GM13977 (cell line): ENCODE results near the gene DNASE2B.

ENCODE experiments used
- DNase-seq: peaks from one replicate; pipeline ENCODE4 v3.0.0; 2012; ENCODE audit warnings: low spot score
- in situ Hi-C: fragments of 300-500 bp; cut with MboI; formaldehyde crosslinking; loops from one replicate; pipeline ENCODE4 v1.12.0; 2022; ENCODE audit warnings: low sequenced_read_pairs, low pct_unique_long_range_greater_than_20kb, mixed read lengths, inconsistent platforms; ENCODE audit not compliant: unreplicated experiment
- TF ChIP-seq, protein P1 (sequence below): IDR thresholded peaks from 2 replicates; pipeline ENCODE4 v1.5.1; 2012; ENCODE audit warnings: mild to moderate bottlenecking, control low read depth; ENCODE audit not compliant: insufficient read depth; ENCODE audit errors: extremely low read depth, missing control alignments

DNASE2B gene

GRCh38 chr1:84373436-84374141 lies 24.7 kb upstream of the DNASE2B start:
- in situ Hi-C loops, result no loop called here
- TF ChIP-seq, protein P1, sequence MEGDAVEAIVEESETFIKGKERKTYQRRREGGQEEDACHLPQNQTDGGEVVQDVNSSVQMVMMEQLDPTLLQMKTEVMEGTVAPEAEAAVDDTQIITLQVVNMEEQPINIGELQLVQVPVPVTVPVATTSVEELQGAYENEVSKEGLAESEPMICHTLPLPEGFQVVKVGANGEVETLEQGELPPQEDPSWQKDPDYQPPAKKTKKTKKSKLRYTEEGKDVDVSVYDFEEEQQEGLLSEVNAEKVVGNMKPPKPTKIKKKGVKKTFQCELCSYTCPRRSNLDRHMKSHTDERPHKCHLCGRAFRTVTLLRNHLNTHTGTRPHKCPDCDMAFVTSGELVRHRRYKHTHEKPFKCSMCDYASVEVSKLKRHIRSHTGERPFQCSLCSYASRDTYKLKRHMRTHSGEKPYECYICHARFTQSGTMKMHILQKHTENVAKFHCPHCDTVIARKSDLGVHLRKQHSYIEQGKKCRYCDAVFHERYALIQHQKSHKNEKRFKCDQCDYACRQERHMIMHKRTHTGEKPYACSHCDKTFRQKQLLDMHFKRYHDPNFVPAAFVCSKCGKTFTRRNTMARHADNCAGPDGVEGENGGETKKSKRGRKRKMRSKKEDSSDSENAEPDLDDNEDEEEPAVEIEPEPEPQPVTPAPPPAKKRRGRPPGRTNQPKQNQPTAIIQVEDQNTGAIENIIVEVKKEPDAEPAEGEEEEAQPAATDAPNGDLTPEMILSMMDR, result no peak
- DNase-seq, result no peak

GRCh38 chr1:84374991-84375696 lies 23.1 kb upstream of the DNASE2B start:
- in situ Hi-C loops, result no loop called here

GRCh38 chr1:84376000-84376910 lies 22.0 kb upstream of the DNASE2B start:
- TF ChIP-seq, protein P1, result no peak
- no peak for DNase-seq
- in situ Hi-C loops, result no loop called here

More at GRCh38 chr1:84374991-84375696, 23.1 kb upstream of the DNASE2B start:
- DNase-seq, result no peak
- TF ChIP-seq, protein P1, result no peak

GRCh38 chr1:84377480-84378095 lies 20.7 kb upstream of the DNASE2B start:
- no peak for DNase-seq
- in situ Hi-C loops, result no loop called here
- TF ChIP-seq, protein P1, result no peak

- TF ChIP-seq, protein P1, result no peak
- in situ Hi-C loops, result no loop called here
- no peak for DNase-seq
Measured at GRCh38 chr1:84379138-84379916, 19.0 kb upstream of the DNASE2B start.
